Measurements from ENCODE around the gene LSM11. TPM values are rescaled to one million over a fixed set of nuclear protein-coding genes. Genes with fewer than 3 reads are reported as not detected.
A peak's percentile ranks its signal among the peaks of the same experiment; 100 is the strongest.

Gene LSM11
- total RNA-seq, 1 donor: 4.7 TPM

GRCh38 chr5:157750320-157750719 is 6.8 kb downstream of the LSM11 start:
- peak; percentile 88 for DNase-seq (ENCODE audit: insufficient read length, low spot score, missing footprints)
- H2AFZ ChIP-seq (ENCODE audit: low read length): no peak overlapping the region
- no peaks in the 10 kb centered on the region for H3K27me3 ChIP-seq (ENCODE audit: insufficient read depth, low read length)
- no peak overlapping the region for H3K4me3 ChIP-seq (ENCODE audit: insufficient read depth, low read length)
- H3K4me2 ChIP-seq (ENCODE audit: insufficient read depth, low read length): peak overlapping the region; percentile 41
- H3K79me2 ChIP-seq (ENCODE audit: insufficient read depth, low read length): peaks cover 32% of the 10 kb centered on the region
- H4K20me1 ChIP-seq (ENCODE audit: insufficient read depth, low read length): no peaks in the 10 kb centered on the region
- no peaks in the 10 kb centered on the region for H3K9me3 ChIP-seq (ENCODE audit: low read depth, low read length)
- peaks cover 30% of the 10 kb centered on the region for H3K4me1 ChIP-seq (ENCODE audit: insufficient read depth, low read length)
- H3K36me3 ChIP-seq (ENCODE audit: insufficient read depth, low read length): peaks cover 19% of the 10 kb centered on the region
- H3K27ac ChIP-seq (ENCODE audit: low read depth, low read length): peak overlapping the region; percentile 91
- TF ChIP-seq, protein P1, sequence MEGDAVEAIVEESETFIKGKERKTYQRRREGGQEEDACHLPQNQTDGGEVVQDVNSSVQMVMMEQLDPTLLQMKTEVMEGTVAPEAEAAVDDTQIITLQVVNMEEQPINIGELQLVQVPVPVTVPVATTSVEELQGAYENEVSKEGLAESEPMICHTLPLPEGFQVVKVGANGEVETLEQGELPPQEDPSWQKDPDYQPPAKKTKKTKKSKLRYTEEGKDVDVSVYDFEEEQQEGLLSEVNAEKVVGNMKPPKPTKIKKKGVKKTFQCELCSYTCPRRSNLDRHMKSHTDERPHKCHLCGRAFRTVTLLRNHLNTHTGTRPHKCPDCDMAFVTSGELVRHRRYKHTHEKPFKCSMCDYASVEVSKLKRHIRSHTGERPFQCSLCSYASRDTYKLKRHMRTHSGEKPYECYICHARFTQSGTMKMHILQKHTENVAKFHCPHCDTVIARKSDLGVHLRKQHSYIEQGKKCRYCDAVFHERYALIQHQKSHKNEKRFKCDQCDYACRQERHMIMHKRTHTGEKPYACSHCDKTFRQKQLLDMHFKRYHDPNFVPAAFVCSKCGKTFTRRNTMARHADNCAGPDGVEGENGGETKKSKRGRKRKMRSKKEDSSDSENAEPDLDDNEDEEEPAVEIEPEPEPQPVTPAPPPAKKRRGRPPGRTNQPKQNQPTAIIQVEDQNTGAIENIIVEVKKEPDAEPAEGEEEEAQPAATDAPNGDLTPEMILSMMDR (IDR thresholded peaks at IDR 0.05; ENCODE audit: extremely low read depth, low read depth, low read length): no peak

- DNase-seq (ENCODE audit: insufficient read length, low spot score, missing footprints): no peak
- TF ChIP-seq, protein P1 (IDR thresholded peaks at IDR 0.05; ENCODE audit: extremely low read depth, low read depth, low read length): no peak
- no peaks in the 10 kb centered on the region for H3K9me3 ChIP-seq (ENCODE audit: low read depth, low read length)
- no peak overlapping the region for H3K4me2 ChIP-seq (ENCODE audit: insufficient read depth, low read length)
- no peaks in the 10 kb centered on the region for H3K27me3 ChIP-seq (ENCODE audit: insufficient read depth, low read length)
- no peaks in the 10 kb centered on the region for H3K4me1 ChIP-seq (ENCODE audit: insufficient read depth, low read length)
- H3K4me3 ChIP-seq (ENCODE audit: insufficient read depth, low read length): no peak overlapping the region
- H3K36me3 ChIP-seq (ENCODE audit: insufficient read depth, low read length): peaks cover 26% of the 10 kb centered on the region
- no peak overlapping the region for H3K27ac ChIP-seq (ENCODE audit: low read depth, low read length)
- peaks cover 2% of the 10 kb centered on the region for H3K79me2 ChIP-seq (ENCODE audit: insufficient read depth, low read length)
- no peaks in the 10 kb centered on the region for H4K20me1 ChIP-seq (ENCODE audit: insufficient read depth, low read length)
- H2AFZ ChIP-seq (ENCODE audit: low read length): no peak overlapping the region
Measured at GRCh38 chr5:157756122-157756521, 12.6 kb downstream of the LSM11 start.

DNA sequence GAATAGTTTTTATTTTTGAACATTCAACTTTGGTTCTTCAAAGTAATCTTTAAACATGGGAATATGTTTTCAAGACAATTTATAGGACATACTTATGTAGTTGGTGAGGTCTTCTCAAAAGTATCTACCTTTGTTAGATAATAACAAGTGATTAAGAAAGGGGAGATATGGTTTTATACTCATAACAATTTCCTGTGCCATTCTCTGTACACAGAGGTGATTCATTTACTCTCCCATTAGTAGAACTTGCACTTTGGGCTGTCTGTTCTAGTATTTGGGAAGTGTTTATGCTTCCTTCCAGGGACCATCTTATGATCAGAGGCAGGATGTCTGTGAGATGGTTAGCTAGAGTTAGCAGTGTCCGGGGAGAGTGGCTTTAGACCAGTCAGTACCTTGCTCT is 15.2 kb downstream of the LSM11 start:
- H3K9me3 ChIP-seq (ENCODE audit: low read depth, low read length): no peaks in the 10 kb centered on the region
- no peak overlapping the region for H3K27ac ChIP-seq (ENCODE audit: low read depth, low read length)
- TF ChIP-seq, protein P1 (IDR thresholded peaks at IDR 0.05; ENCODE audit: extremely low read depth, low read depth, low read length): no peak
- no peak for DNase-seq (ENCODE audit: insufficient read length, low spot score, missing footprints)
- H3K4me1 ChIP-seq (ENCODE audit: insufficient read depth, low read length): no peaks in the 10 kb centered on the region
- H3K27me3 ChIP-seq (ENCODE audit: insufficient read depth, low read length): no peaks in the 10 kb centered on the region
- peaks cover 15% of the 10 kb centered on the region for H3K36me3 ChIP-seq (ENCODE audit: insufficient read depth, low read length)
- H3K4me2 ChIP-seq (ENCODE audit: insufficient read depth, low read length): no peak overlapping the region
- no peak overlapping the region for H3K4me3 ChIP-seq (ENCODE audit: insufficient read depth, low read length)
- no peaks in the 10 kb centered on the region for H4K20me1 ChIP-seq (ENCODE audit: insufficient read depth, low read length)
- no peaks in the 10 kb centered on the region for H3K79me2 ChIP-seq (ENCODE audit: insufficient read depth, low read length)
- no peak overlapping the region for H2AFZ ChIP-seq (ENCODE audit: low read length)

DNA sequence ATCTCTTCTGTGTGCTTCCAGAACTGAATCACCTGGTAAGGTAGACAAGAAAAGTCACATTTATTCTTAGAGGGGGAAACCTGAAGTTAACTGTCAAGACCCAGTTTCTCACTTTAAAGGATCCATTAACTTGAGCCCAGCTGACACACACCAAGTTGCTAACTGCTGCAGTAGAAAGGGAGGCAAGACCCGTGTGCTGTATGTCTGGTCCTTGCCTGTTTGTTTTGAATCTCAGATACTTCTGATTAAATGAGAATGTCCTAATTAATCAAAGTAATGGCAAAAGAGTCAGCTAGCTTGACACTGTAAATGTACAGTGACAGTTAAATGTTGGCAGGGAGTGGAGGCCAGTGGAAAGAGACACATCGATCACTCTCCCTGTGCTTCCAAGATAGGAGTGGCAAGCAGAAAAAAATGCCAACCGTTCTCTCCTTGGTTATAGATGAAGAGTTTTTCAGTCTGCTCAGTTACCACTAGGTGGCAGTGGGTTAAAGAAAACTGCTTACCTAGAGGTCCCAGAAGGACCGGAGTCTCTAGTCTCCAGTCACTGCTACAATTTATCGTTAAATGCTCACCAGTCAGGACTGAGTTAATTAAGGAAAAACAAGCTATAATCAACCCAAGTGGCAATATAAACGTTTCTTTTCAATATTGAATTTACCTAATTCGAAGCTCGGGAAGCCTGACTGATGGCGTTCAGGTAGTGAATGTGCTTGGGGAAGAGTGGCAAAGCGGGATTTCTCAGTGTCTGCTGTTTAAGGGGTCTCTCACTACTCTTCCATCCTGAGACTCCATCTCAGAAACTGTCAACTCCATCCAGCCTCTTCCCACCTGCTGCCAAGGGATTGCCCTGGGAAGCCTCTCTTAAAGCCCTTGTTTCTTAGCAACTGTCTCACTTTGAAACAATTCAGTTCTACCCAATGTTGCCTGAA is 18.4 kb downstream of the LSM11 start:
- Histone ChIP-seq H3K36me3 (ENCODE audit: insufficient read depth, low read length) (no peaks in the 10 kb centered on the region), H3K4me2 (ENCODE audit: insufficient read depth, low read length) (peak overlapping the region; percentile 33), H4K20me1 (ENCODE audit: insufficient read depth, low read length) (no peaks in the 10 kb centered on the region), H3K4me3 (ENCODE audit: insufficient read depth, low read length) (no peak overlapping the region), H3K4me1 (ENCODE audit: insufficient read depth, low read length) (no peaks in the 10 kb centered on the region), H2AFZ (ENCODE audit: low read length) (no peak overlapping the region), H3K79me2 (ENCODE audit: insufficient read depth, low read length) (no peaks in the 10 kb centered on the region), H3K27ac (ENCODE audit: low read depth, low read length) (no peak overlapping the region), H3K9me3 (ENCODE audit: low read depth, low read length) (no peaks in the 10 kb centered on the region), H3K27me3 (ENCODE audit: insufficient read depth, low read length) (no peaks in the 10 kb centered on the region)
- DNase-seq (ENCODE audit: insufficient read length, low spot score, missing footprints): no peak
- TF ChIP-seq, protein P1 (IDR thresholded peaks at IDR 0.05; ENCODE audit: extremely low read depth, low read depth, low read length): peak; percentile 86
